Liver (tissue), 9 donors: Measurements from ENCODE around the gene MRTFB. TPM values are rescaled to one million over a fixed set of nuclear protein-coding genes. Genes with fewer than 3 reads are reported as not detected.

ENCODE experiments used
- DNase-seq: peaks from one replicate; pipeline ENCODE4 v3.0.0-alpha.2; 2017; ENCODE audit warnings: low spot score
- H3K27ac ChIP-seq, 2 donors: one replicate each; pipeline ENCODE4 v1.7.0; 2013; ENCODE audit warnings: inconsistent platforms in 2 of 2, low read length in 2 of 2, control low read depth in 1 of 2, low read depth in 1 of 2, mild to moderate bottlenecking in 1 of 2
- H3K27me3 ChIP-seq, 4 donors: one replicate each; pipeline versions ENCODE4 v1.6.1 to v1.7.0; 2013; ENCODE audit warnings: low read length in 3 of 4, inconsistent platforms in 1 of 4, mild to moderate bottlenecking in 1 of 4, moderate library complexity in 1 of 4; ENCODE audit not compliant: control insufficient read depth in 4 of 4, insufficient read depth in 4 of 4
- H3K36me3 ChIP-seq, 4 donors: one replicate each; pipeline versions ENCODE4 v1.6.1 to v1.7.0; 2013; ENCODE audit warnings: low read length in 3 of 4, mild to moderate bottlenecking in 3 of 4, low read depth in 1 of 4, moderate library complexity in 1 of 4; ENCODE audit not compliant: control insufficient read depth in 4 of 4, insufficient read depth in 3 of 4
- H3K4me1 ChIP-seq, 4 donors: one replicate each; pipeline versions ENCODE4 v1.6.1 to v1.7.0; 2013; ENCODE audit warnings: low read length in 3 of 4, mild to moderate bottlenecking in 3 of 4, moderate library complexity in 1 of 4; ENCODE audit not compliant: control insufficient read depth in 4 of 4, insufficient read depth in 4 of 4
- H3K4me3 ChIP-seq, 3 donors: one replicate each; pipeline versions ENCODE4 v1.6.1 to v1.7.0; 2013; ENCODE audit warnings: low read length in 3 of 3, control low read depth in 1 of 3, low read depth in 1 of 3, mild to moderate bottlenecking in 1 of 3
- H3K9ac ChIP-seq, 2 donors: one replicate each; pipeline ENCODE4 v1.7.0; 2013; ENCODE audit warnings: low read length in 2 of 2, mild to moderate bottlenecking in 2 of 2, moderate library complexity in 2 of 2, control low read depth in 1 of 2, low read depth in 1 of 2
- H3K9me3 ChIP-seq, 4 donors: one replicate each; pipeline versions ENCODE4 v1.6.1 to v1.7.0; 2013; ENCODE audit warnings: low read length in 3 of 4; ENCODE audit not compliant: control insufficient read depth in 4 of 4
- EGR1 ChIP-seq, 2 donors: IDR thresholded peaks; 2 replicates each; pipeline ENCODE4 v1.6.1; 2016 to 2018; ENCODE audit warnings: antibody characterized with exemption in 2 of 2, low read depth in 2 of 2
- FOXA1 ChIP-seq: IDR thresholded peaks from 2 replicates; pipeline ENCODE4 v1.6.1; 2016; ENCODE audit warnings: antibody characterized with exemption
- FOXA2 ChIP-seq: IDR thresholded peaks from 2 replicates; pipeline ENCODE4 v1.6.1; 2016; ENCODE audit warnings: antibody characterized with exemption
- GABPA ChIP-seq, 2 donors: IDR thresholded peaks in 1 of 2; conservative IDR thresholded peaks in 1 of 2; 2 replicates each; pipeline ENCODE4 v1.6.1; 2016; ENCODE audit warnings: antibody characterized with exemption in 2 of 2, mild to moderate bottlenecking in 1 of 2, moderate library complexity in 1 of 2
- HNF4A ChIP-seq, 2 donors: conservative IDR thresholded peaks; 2 replicates each; pipeline ENCODE4 v1.6.1; 2016; ENCODE audit warnings: antibody characterized with exemption in 2 of 2, mild to moderate bottlenecking in 2 of 2
- HNF4G ChIP-seq: IDR thresholded peaks from 2 replicates; pipeline ENCODE4 v1.6.1; 2016; ENCODE audit warnings: antibody characterized with exemption
- JUND ChIP-seq, 2 donors: IDR thresholded peaks; 2 replicates each; pipeline ENCODE4 v1.6.1; 2016; ENCODE audit warnings: antibody characterized with exemption in 2 of 2
- MAX ChIP-seq: IDR thresholded peaks from 2 replicates; pipeline ENCODE4 v1.6.1; 2016; ENCODE audit warnings: antibody characterized with exemption
- RAD21 ChIP-seq, 2 donors: IDR thresholded peaks; 2 replicates each; pipeline ENCODE4 v1.6.1; 2016; ENCODE audit warnings: antibody characterized with exemption in 2 of 2, mild to moderate bottlenecking in 2 of 2
- RXRA ChIP-seq, 2 donors: IDR thresholded peaks; 2 replicates each; pipeline ENCODE4 v1.6.1; 2017 to 2018; ENCODE audit warnings: antibody characterized with exemption in 2 of 2, mild to moderate bottlenecking in 1 of 2
- SP1 ChIP-seq: IDR thresholded peaks from 2 replicates; pipeline ENCODE4 v1.6.1; 2018; ENCODE audit warnings: antibody characterized with exemption, mild to moderate bottlenecking
- TAF1 ChIP-seq: conservative IDR thresholded peaks from 2 replicates; pipeline ENCODE4 v1.6.1; 2016; ENCODE audit warnings: antibody characterized with exemption, mild to moderate bottlenecking
- YY1 ChIP-seq: IDR thresholded peaks from 2 replicates; pipeline ENCODE4 v1.6.1; 2016; ENCODE audit warnings: antibody characterized with exemption, mild to moderate bottlenecking
- WGBS: extraction: QIAGEN DNeasy Blood & Tissue Kit; methylation state at CpG from one replicate; pipeline ENCODE4 v1.1.7; 2013; 5-methylcytosine and 5-hydroxymethylcytosine counted together
- polyA plus RNA-seq, 2 donors: library from polyadenylated mRNA; stranded (reverse) in 1 of 2; unstranded in 1 of 2; fragments of 200-250 nt in 1 of 2; fragments of >200 nt in 1 of 2; fragmentation: Nextera tagmentation in 1 of 2; extraction: Ambion mirVana in 1 of 2; gene quantifications; one replicate each; pipeline versions ENCODE4 v1.2.1 to v1.2.3, GENCODE V29; 2013 to 2015
- total RNA-seq, 2 donors: library from RNA; depleted of rRNA; stranded (reverse); fragments of >200 nt; gene quantifications; one replicate each; pipeline ENCODE4 v1.2.3, GENCODE V29; 2014
- TF ChIP-seq, protein P1 (sequence below): fragments of 150-350 bp; IDR thresholded peaks from 2 replicates; pipeline ENCODE4 v1.5.1; 2017; ENCODE audit warnings: improper control_type of control experiment, low read depth, low read length; ENCODE audit not compliant: missing input control
- TF ChIP-seq, protein P2 (sequence below): IDR thresholded peaks from 2 replicates; pipeline ENCODE4 v1.6.1; 2016; ENCODE audit warnings: antibody characterized with exemption, mild to moderate bottlenecking
- donor health status: healthy.
- donor health status: healthy.
- donor health status: healthy.
- donor health status: healthy.
- donor health status: healthy.

Gene MRTFB
- total and polyA plus RNA-seq, 4 donors = 4.1 to 14.2 (median 5.8) TPM

GRCh38 chr16:14135704-14136103 lies 64.6 kb downstream of the MRTFB start:
- Histone ChIP-seq H3K27ac (no peak overlapping the region), H3K9ac (no peak overlapping the region), H3K4me3 (no peak overlapping the region), H3K9me3 (no peaks in the 10 kb centered on the region), H3K4me1 (peaks cover 0 to 3% (median 0%) of the 10 kb centered on the region in 4 donors), H3K36me3 (peaks cover 0 to 4% (median under 1%) of the 10 kb centered on the region in 4 donors), H3K27me3 (no peaks in the 10 kb centered on the region)
- WGBS = 97% methylated on average over 5 of the region's 5 CpGs
- DNase-seq = no peak
- TF ChIP-seq SP1 = no peak
- TF ChIP-seq HNF4G = no peak
- TF ChIP-seq, protein P1, sequence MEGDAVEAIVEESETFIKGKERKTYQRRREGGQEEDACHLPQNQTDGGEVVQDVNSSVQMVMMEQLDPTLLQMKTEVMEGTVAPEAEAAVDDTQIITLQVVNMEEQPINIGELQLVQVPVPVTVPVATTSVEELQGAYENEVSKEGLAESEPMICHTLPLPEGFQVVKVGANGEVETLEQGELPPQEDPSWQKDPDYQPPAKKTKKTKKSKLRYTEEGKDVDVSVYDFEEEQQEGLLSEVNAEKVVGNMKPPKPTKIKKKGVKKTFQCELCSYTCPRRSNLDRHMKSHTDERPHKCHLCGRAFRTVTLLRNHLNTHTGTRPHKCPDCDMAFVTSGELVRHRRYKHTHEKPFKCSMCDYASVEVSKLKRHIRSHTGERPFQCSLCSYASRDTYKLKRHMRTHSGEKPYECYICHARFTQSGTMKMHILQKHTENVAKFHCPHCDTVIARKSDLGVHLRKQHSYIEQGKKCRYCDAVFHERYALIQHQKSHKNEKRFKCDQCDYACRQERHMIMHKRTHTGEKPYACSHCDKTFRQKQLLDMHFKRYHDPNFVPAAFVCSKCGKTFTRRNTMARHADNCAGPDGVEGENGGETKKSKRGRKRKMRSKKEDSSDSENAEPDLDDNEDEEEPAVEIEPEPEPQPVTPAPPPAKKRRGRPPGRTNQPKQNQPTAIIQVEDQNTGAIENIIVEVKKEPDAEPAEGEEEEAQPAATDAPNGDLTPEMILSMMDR = no peak
- no peak for TF ChIP-seq TAF1
- no peak for TF ChIP-seq RXRA (IDR thresholded peaks at IDR 0.05)
- TF ChIP-seq, protein P2, sequence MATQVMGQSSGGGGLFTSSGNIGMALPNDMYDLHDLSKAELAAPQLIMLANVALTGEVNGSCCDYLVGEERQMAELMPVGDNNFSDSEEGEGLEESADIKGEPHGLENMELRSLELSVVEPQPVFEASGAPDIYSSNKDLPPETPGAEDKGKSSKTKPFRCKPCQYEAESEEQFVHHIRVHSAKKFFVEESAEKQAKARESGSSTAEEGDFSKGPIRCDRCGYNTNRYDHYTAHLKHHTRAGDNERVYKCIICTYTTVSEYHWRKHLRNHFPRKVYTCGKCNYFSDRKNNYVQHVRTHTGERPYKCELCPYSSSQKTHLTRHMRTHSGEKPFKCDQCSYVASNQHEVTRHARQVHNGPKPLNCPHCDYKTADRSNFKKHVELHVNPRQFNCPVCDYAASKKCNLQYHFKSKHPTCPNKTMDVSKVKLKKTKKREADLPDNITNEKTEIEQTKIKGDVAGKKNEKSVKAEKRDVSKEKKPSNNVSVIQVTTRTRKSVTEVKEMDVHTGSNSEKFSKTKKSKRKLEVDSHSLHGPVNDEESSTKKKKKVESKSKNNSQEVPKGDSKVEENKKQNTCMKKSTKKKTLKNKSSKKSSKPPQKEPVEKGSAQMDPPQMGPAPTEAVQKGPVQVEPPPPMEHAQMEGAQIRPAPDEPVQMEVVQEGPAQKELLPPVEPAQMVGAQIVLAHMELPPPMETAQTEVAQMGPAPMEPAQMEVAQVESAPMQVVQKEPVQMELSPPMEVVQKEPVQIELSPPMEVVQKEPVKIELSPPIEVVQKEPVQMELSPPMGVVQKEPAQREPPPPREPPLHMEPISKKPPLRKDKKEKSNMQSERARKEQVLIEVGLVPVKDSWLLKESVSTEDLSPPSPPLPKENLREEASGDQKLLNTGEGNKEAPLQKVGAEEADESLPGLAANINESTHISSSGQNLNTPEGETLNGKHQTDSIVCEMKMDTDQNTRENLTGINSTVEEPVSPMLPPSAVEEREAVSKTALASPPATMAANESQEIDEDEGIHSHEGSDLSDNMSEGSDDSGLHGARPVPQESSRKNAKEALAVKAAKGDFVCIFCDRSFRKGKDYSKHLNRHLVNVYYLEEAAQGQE = no peak
- TF ChIP-seq JUND (IDR thresholded peaks at IDR 0.05) = no peak
- TF ChIP-seq HNF4A (conservative IDR thresholded peaks at IDR 0.05) = no peak
- TF ChIP-seq YY1 = no peak
- TF ChIP-seq EGR1 (IDR thresholded peaks at IDR 0.05; ENCODE audit: low read depth in 2 of 2) = no peak
- TF ChIP-seq MAX = no peak
- no peak for TF ChIP-seq FOXA2
- no peak for TF ChIP-seq RAD21 (IDR thresholded peaks at IDR 0.05)

- Histone ChIP-seq H3K4me1 (no peaks in the 10 kb centered on the region), H3K9me3 (no peaks in the 10 kb centered on the region), H3K27ac (no peak overlapping the region), H3K4me3 (no peak overlapping the region), H3K36me3 (peaks cover 0 to 6% (median 3%) of the 10 kb centered on the region in 4 donors), H3K9ac (no peak overlapping the region), H3K27me3 (no peaks in the 10 kb centered on the region)
- TF ChIP-seq HNF4G (no peak), GABPA (IDR thresholded peaks at IDR 0.05 in 1 of 2, conservative IDR thresholded peaks at IDR 0.05 in 1 of 2) (no peak), RXRA (IDR thresholded peaks at IDR 0.05) (no peak), HNF4A (conservative IDR thresholded peaks at IDR 0.05) (no peak), TAF1 (no peak), FOXA1 (no peak), YY1 (no peak)
- TF ChIP-seq, protein P1 = no peak
- TF ChIP-seq, protein P2 = no peak
- no peak for DNase-seq
- WGBS = 94% methylated on average over 1 of the region's 1 CpG
These were observed 68.8 kb downstream of the MRTFB start for GRCh38 chr16:14139872-14140271.
